GM12865 (cell line): ENCODE measurements around the gene ATP1A1.
A peak's percentile ranks its signal among the peaks of the same experiment; 100 is the strongest.

Source experiments
- DNase-seq: peaks from one replicate; pipeline ENCODE4 v3.0.0; 2010; ENCODE audit warnings: low read depth
- H3K4me3 ChIP-seq: 2 replicates; pipeline ENCODE4 v1.5.1; 2011; ENCODE audit warnings: mild to moderate bottlenecking, low read depth, low read length, control low read depth
- TF ChIP-seq, protein P1 (sequence below): IDR thresholded peaks from 2 replicates; pipeline ENCODE4 v1.5.1; 2011; ENCODE audit warnings: low read length, control low read depth, low read depth, inconsistent platforms; ENCODE audit not compliant: insufficient read depth; ENCODE audit errors: missing control alignments

ATP1A1 gene

DNA sequence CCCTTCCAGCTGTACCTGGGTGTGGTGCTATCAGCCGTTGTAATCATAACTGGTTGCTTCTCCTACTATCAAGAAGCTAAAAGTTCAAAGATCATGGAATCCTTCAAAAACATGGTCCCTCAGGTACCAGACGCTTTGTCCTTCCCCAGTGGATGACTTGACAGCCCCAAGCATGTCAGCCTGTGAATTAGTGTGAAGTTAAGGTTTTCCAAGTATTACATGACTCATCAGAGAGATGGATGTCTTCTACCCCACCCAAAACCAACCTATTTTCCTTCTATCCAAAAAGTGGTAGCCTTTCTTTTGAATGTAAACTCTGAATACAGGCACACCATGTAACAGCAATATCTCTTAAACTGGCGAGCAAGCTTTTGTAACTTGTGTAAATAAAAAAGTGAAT is 15.1 kb downstream of the ATP1A1 start:
- TF ChIP-seq, protein P1, sequence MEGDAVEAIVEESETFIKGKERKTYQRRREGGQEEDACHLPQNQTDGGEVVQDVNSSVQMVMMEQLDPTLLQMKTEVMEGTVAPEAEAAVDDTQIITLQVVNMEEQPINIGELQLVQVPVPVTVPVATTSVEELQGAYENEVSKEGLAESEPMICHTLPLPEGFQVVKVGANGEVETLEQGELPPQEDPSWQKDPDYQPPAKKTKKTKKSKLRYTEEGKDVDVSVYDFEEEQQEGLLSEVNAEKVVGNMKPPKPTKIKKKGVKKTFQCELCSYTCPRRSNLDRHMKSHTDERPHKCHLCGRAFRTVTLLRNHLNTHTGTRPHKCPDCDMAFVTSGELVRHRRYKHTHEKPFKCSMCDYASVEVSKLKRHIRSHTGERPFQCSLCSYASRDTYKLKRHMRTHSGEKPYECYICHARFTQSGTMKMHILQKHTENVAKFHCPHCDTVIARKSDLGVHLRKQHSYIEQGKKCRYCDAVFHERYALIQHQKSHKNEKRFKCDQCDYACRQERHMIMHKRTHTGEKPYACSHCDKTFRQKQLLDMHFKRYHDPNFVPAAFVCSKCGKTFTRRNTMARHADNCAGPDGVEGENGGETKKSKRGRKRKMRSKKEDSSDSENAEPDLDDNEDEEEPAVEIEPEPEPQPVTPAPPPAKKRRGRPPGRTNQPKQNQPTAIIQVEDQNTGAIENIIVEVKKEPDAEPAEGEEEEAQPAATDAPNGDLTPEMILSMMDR: no peak
- no peak for DNase-seq
- no peak overlapping the region for H3K4me3 ChIP-seq

DNA sequence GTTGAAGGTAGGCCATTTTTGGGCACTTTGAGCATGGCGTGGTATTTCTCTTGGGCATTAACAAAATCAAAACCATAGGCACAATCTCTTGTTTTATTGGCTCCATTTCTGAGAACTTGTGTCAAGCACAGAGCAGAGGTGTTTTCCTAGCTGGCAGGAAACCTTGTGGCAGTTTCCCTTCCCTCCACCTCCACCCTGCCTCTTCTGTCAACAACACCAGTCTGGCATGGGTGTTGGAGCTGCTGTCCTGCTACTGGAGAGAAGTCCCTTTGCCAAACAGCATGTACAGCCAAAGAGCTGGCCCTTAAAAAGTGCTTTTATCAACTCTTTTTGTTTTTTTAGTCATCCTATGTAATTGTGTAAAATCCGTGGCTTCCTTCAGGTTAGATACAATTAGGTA is 16.0 kb downstream of the ATP1A1 start:
- no peak for DNase-seq
- H3K4me3 ChIP-seq: no peak overlapping the region
- TF ChIP-seq, protein P1: no peak

DNA sequence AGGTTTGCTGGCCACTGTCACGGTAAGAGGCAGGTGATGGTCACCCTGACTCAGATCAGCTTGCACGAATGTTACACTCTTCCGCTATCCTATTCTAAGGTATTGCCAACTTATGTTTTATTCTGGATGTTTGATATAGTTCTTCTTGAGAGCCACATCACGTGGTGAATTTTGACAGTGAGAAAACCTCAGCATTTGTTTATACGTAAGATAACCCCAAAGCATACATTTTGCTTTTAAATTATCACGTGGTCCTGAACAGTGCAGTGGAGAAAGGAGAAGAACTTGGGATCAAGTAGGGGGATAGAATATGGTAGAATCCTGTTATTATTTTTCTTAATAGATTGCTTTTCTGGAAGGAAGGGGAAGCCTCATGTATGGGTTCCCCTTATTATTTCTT is 16.6 kb downstream of the ATP1A1 start:
- TF ChIP-seq, protein P1: no peak
- DNase-seq: no peak
- H3K4me3 ChIP-seq: no peak overlapping the region

DNA sequence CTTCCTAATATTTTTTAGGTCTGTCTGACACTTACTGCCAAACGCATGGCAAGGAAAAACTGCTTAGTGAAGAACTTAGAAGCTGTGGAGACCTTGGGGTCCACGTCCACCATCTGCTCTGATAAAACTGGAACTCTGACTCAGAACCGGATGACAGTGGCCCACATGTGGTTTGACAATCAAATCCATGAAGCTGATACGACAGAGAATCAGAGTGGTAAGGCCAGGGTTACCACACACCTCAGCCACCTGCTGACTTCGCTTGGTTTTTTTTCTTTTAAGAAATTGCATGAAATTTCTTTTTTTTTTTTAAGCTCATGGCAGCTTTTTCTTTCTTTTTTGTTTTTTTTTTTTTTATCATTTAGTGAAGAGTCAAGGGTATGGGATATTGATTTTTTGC is 17.2 kb downstream of the ATP1A1 start:
- TF ChIP-seq, protein P1: no peak
- peak; percentile 80 for DNase-seq
- no peak overlapping the region for H3K4me3 ChIP-seq

- H3K4me3 ChIP-seq: no peak overlapping the region
- TF ChIP-seq, protein P1: no peak
- DNase-seq: no peak
Measured at GRCh38 chr1:116391185-116391584, 18.1 kb downstream of the ATP1A1 start.

- no peak for DNase-seq
- TF ChIP-seq, protein P1: no peak
- H3K4me3 ChIP-seq: no peak overlapping the region
Measured at GRCh38 chr1:116392717-116393404, 19.8 kb downstream of the ATP1A1 start.

GRCh38 chr1:116393792-116394191 is 20.7 kb downstream of the ATP1A1 start:
- H3K4me3 ChIP-seq: no peak overlapping the region
- TF ChIP-seq, protein P1: no peak
- DNase-seq: no peak
